ENCODE results near the gene SPR. TPM values are rescaled to one million over a fixed set of nuclear protein-coding genes. Genes with fewer than 3 reads are reported as not detected.
"Not testable (repeated sequence)": the region's sequence is repeated elsewhere in the genome, so short reads cannot be mapped to it uniquely, and the experiment has no call there.

SPR gene
- total RNA-seq, 4 donors from 2014 or later, result 8.0 to 20.3 (median 15.0) TPM

GRCh38 chr2:72901426-72901825, 14.2 kb downstream of the SPR start:
- intact Hi-C loops (cut with DNase I; ENCODE audit: low total_unique reads), result no loop called here
- peak in 1 of 2 donors; percentile 49 for DNase-seq (ENCODE audit: low spot score in 2 of 2)

GRCh38 chr2:72907369-72907768, 20.2 kb downstream of the SPR start:
- 87 to 88% methylated on average over 13 of the region's 13 CpGs for WGBS, 2 donors
- H3K4me3 ChIP-seq (ENCODE audit: low read depth, poor library complexity, severe bottlenecking); intact Hi-C loops (cut with DNase I; ENCODE audit: low total_unique reads): not testable (repeated sequence)
- DNase-seq (ENCODE audit: low spot score in 2 of 2), result peak in 1 of 2 donors; percentile 58

More at GRCh38 chr2:72901426-72901825, 14.2 kb downstream of the SPR start:
- WGBS, 2 donors, result 52 to 71% methylated on average over 3 of the region's 3 CpGs
- no peak overlapping the region for H3K4me3 ChIP-seq (ENCODE audit: low read depth, poor library complexity, severe bottlenecking)
- no peak for TF ChIP-seq CTCF (IDR thresholded peaks at IDR 0.05)
- no peak for TF ChIP-seq POLR2A (IDR thresholded peaks at IDR 0.05)

GRCh38 chr2:72908741-72909140, 21.5 kb downstream of the SPR start:
- intact Hi-C loops (cut with DNase I; ENCODE audit: low total_unique reads), result no loop called here
- TF ChIP-seq POLR2A (IDR thresholded peaks at IDR 0.05) (no peak), CTCF (IDR thresholded peaks at IDR 0.05) (no peak)
- 80 to 90% methylated on average over 3 of the region's 3 CpGs for WGBS, 2 donors
- no peak for DNase-seq (ENCODE audit: low spot score in 2 of 2)
- H3K4me3 ChIP-seq (ENCODE audit: low read depth, poor library complexity, severe bottlenecking), result no peak overlapping the region

- H3K4me3 ChIP-seq (ENCODE audit: low read depth, poor library complexity, severe bottlenecking), result no peak overlapping the region
- DNase-seq (ENCODE audit: low spot score in 2 of 2), result peak in 1 of 2 donors; percentile 29
- TF ChIP-seq CTCF (IDR thresholded peaks at IDR 0.05) (no peak), POLR2A (IDR thresholded peaks at IDR 0.05) (no peak)
- intact Hi-C loops (cut with DNase I; ENCODE audit: low total_unique reads), result no loop called here
- WGBS, 2 donors, result 36 to 43% methylated on average over 1 of the region's 1 CpG
Measured at GRCh38 chr2:72911256-72911655, 24.0 kb downstream of the SPR start.

GRCh38 chr2:72913486-72914205, 26.4 kb downstream of the SPR start:
- TF ChIP-seq CTCF (IDR thresholded peaks at IDR 0.05) (no peak), POLR2A (IDR thresholded peaks at IDR 0.05) (no peak)
- intact Hi-C loops (cut with DNase I; ENCODE audit: low total_unique reads), result no loop called here
- DNase-seq (ENCODE audit: low spot score in 2 of 2), result peak in 1 of 2 donors; percentile 68
- WGBS, 2 donors, result 14 to 16% methylated on average over 7 of the region's 7 CpGs
- H3K4me3 ChIP-seq (ENCODE audit: low read depth, poor library complexity, severe bottlenecking), result no peak overlapping the region

GRCh38 chr2:72914206-72914559, 27.0 kb downstream of the SPR start:
- WGBS, 2 donors, result 8 to 10% methylated on average over 7 of the region's 7 CpGs
- peak in 1 of 2 donors; percentile 66 for DNase-seq (ENCODE audit: low spot score in 2 of 2)
- TF ChIP-seq POLR2A (IDR thresholded peaks at IDR 0.05), result no peak
- no peak for TF ChIP-seq CTCF (IDR thresholded peaks at IDR 0.05)
- H3K4me3 ChIP-seq (ENCODE audit: low read depth, poor library complexity, severe bottlenecking), result no peak overlapping the region
- intact Hi-C loops (cut with DNase I; ENCODE audit: low total_unique reads), result no loop called here
